GM12878 (cell line): ENCODE measurements around the gene MYO16. TPM values are rescaled to one million over a fixed set of nuclear protein-coding genes. Genes with fewer than 3 reads are reported as not detected.

Source experiments
- ATAC-seq: fragments of 200-7000 bp; cut with Tn5 transposase; 3 replicates; pipeline ENCODE4 v1.9.1; 2020; ENCODE audit warnings: mild to moderate bottlenecking, moderate library complexity
- BruUV-seq: library from RNA; stranded (reverse); fragments of 400-500 nt; replicated peaks from 2 replicates; lab custom pipeline; 2021; lab: Mats Ljungman, UMichigan
- CTCF ChIA-PET: fragments of 300-600 bp; sonication (Branson Sonifier 250); formaldehyde crosslinking; extraction: SDS; loops from one replicate; lab custom pipeline; 2021; ENCODE audit warnings: inconsistent platforms; lab: Yijun Ruan, JAX
- POLR2A ChIA-PET: fragments of 350-600 bp; formaldehyde crosslinking; extraction: SDS; loops from one replicate; lab custom pipeline; 2021; ENCODE audit warnings: inconsistent platforms; lab: Charles Lee
- RAD21 ChIA-PET: fragments of 300-600 bp; sonication (Branson Sonifier 250); formaldehyde crosslinking; loops from one replicate; lab custom pipeline; 2023; ENCODE audit warnings: antibody characterized with exemption; ENCODE audit not compliant: unreplicated experiment; lab: Charles Lee
- SMC1A ChIA-PET: fragments of 300-600 bp; sonication (Branson Sonifier 250); formaldehyde crosslinking; loops from one replicate; lab custom pipeline; 2023; ENCODE audit not compliant: unreplicated experiment, uncharacterized antibody; lab: Charles Lee
- DNase-seq: peaks from one replicate; pipeline ENCODE4 v3.0.0-alpha.2; 2011; ENCODE audit warnings: low read depth, low spot score
- FAIRE-seq: peaks from 3 replicates; lab custom pipeline; 2011; peaks lifted over from hg19 to GRCh38; lab: Jason Lieb, UNC
- H2AFZ ChIP-seq: 2 replicates; pipeline ENCODE4 v1.6.0; 2011; ENCODE audit warnings: low read depth, low read length, control low read depth; ENCODE audit not compliant: control insufficient read depth
- H3K27ac ChIP-seq: 2 replicates; pipeline ENCODE4 v1.5.1; 2011; ENCODE audit warnings: control low read depth; ENCODE audit not compliant: control insufficient read depth, insufficient read depth
- H3K27me3 ChIP-seq, 2 experiments: replicated peaks in 1 of 2; 2 replicates each; pipeline versions ENCODE4 v1.6.0 to v1.6.1; 2011; ENCODE audit warnings: low read length in 1 of 2; ENCODE audit not compliant: control insufficient read depth in 2 of 2, insufficient read depth in 2 of 2
- H3K36me3 ChIP-seq, 2 experiments: 2 replicates each; pipeline ENCODE4 v1.5.1; 2011; ENCODE audit warnings: low read length in 1 of 2; ENCODE audit not compliant: control insufficient read depth in 2 of 2, insufficient read depth in 2 of 2
- H3K4me1 ChIP-seq: 2 replicates; pipeline ENCODE4 v1.6.1; 2011; ENCODE audit warnings: mild to moderate bottlenecking, low read length, moderate library complexity, mixed read lengths; ENCODE audit not compliant: control insufficient read depth, insufficient read depth
- H3K4me2 ChIP-seq: 2 replicates; pipeline ENCODE4 v1.6.0; 2011; ENCODE audit warnings: control low read depth; ENCODE audit not compliant: control insufficient read depth, insufficient read depth
- H3K4me3 ChIP-seq: fragments of 200-600 bp; sonication (generic); 2 replicates; pipeline ENCODE4 v1.5.1; 2016
- H3K79me2 ChIP-seq: 2 replicates; pipeline ENCODE4 v1.6.0; 2011; ENCODE audit warnings: low read length; ENCODE audit not compliant: control insufficient read depth, insufficient read depth
- H3K9ac ChIP-seq: 2 replicates; pipeline ENCODE4 v1.8.0; 2011; ENCODE audit warnings: low read length, control low read depth, mixed read lengths; ENCODE audit not compliant: control insufficient read depth, insufficient read depth
- H3K9me3 ChIP-seq: replicated peaks from 3 replicates; pipeline ENCODE4 v1.5.1; 2011; ENCODE audit warnings: mild to moderate bottlenecking, low read length; ENCODE audit not compliant: control insufficient read depth, insufficient read depth
- H4K20me1 ChIP-seq: 2 replicates; pipeline ENCODE4 v1.6.0; 2011; ENCODE audit not compliant: control insufficient read depth, insufficient read depth
- CBX5 ChIP-seq: sonication (generic); IDR thresholded peaks from 2 replicates; pipeline ENCODE4 v1.6.1; 2016; ENCODE audit warnings: low read depth, moderate library complexity, mild to moderate bottlenecking, inconsistent platforms
- EED ChIP-seq: sonication (generic); IDR thresholded peaks from 2 replicates; pipeline ENCODE4 v1.6.1; 2016; ENCODE audit warnings: antibody characterized with exemption, low read depth
- MEF2A ChIP-seq: IDR thresholded peaks from 2 replicates; pipeline ENCODE4 v1.6.1; 2011; ENCODE audit warnings: low read depth, mild to moderate bottlenecking, low read length, moderate library complexity; ENCODE audit not compliant: insufficient read depth
- NR2C2 ChIP-seq: IDR thresholded peaks from 2 replicates; pipeline ENCODE4 v1.6.1; 2011; ENCODE audit warnings: borderline replicate concordance, low read depth; ENCODE audit not compliant: control insufficient read depth, insufficient read length
- POLR2AphosphoS5 ChIP-seq: IDR thresholded peaks from 2 replicates; pipeline ENCODE4 v1.6.1; 2011; ENCODE audit warnings: mild to moderate bottlenecking, low read length, inconsistent platforms
- RAD51 ChIP-seq: fragments of 450-650 bp; IDR thresholded peaks from 2 replicates; pipeline ENCODE4 v1.6.1; 2016; ENCODE audit warnings: moderate library complexity, mild to moderate bottlenecking, inconsistent platforms
- SREBF2 ChIP-seq: IDR thresholded peaks from 2 replicates; pipeline ENCODE4 v1.6.1; 2012; ENCODE audit warnings: mild to moderate bottlenecking, low read length
- TCF12 ChIP-seq: IDR thresholded peaks from 2 replicates; pipeline ENCODE4 v1.6.1; 2011; ENCODE audit warnings: low read depth, mild to moderate bottlenecking, low read length
- WRNIP1 ChIP-seq: IDR thresholded peaks from 2 replicates; pipeline ENCODE4 v1.6.1; 2011; ENCODE audit warnings: low read depth, low read length, improper control_type of control experiment, borderline replicate concordance
- ZNF24 ChIP-seq: fragments of 450-650 bp; IDR thresholded peaks from 2 replicates; pipeline ENCODE4 v1.6.1; 2017; ENCODE audit warnings: antibody characterized with exemption, mild to moderate bottlenecking
- WGBS: methylation state at CpG from one replicate; pipeline ENCODE4 v1.1.6; 2016; ENCODE audit warnings: low lambda C conversion rate; ENCODE audit not compliant: insufficient replicate concordance, insufficient coverage; ENCODE audit errors: missing lambda C conversion rate; 5-methylcytosine and 5-hydroxymethylcytosine counted together
- in situ Hi-C: fragments of 300-500 bp; cut with MboI; formaldehyde crosslinking; loops from 9 replicates; pipeline ENCODE4 v1.14.3; 2018; ENCODE audit warnings: mixed read lengths
- intact Hi-C: fragments of 100-400 bp; cut with micrococcal nuclease; formaldehyde crosslinking; loops from one replicate; pipeline ENCODE4 v1.14.2; 2022; ENCODE audit not compliant: unreplicated experiment
- polyA plus RNA-seq, 11 experiments: library from polyadenylated mRNA; depleted of rRNA in 4 of 11; unstranded in 6 of 11; stranded (reverse) in 5 of 11; fragments of >200 nt; fragmentation: Nextera tagmentation in 4 of 11; fragmentation: Illumina TruSeq in 1 of 11; extraction: Ambion mirVana in 4 of 11; extraction: Trizol in 1 of 11; gene quantifications; 1 replicate in 1 of 11; 2 replicates in 10 of 11; pipeline versions ENCODE4 v1.2.1 to v1.2.3, GENCODE V29; 2011 to 2016; ENCODE audit warnings: inconsistent platforms in 2 of 11, missing spikeins in 2 of 11, low read depth in 1 of 11
- total RNA-seq, 4 experiments: library from RNA; depleted of rRNA in 3 of 4; stranded (reverse); fragments of >200 nt in 3 of 4; fragmentation: Illumina TruSeq in 1 of 4; extraction: Trizol in 1 of 4; gene quantifications; 2 replicates each; pipeline versions ENCODE4 v1.2.1 to v1.2.3, GENCODE V29; 2013 to 2021
- TF ChIP-seq, protein P1 (sequence below): IDR thresholded peaks from 2 replicates; pipeline ENCODE4 v1.6.1; 2012; ENCODE audit warnings: low read depth, low read length, improper control_type of control experiment
- TF ChIP-seq, protein P2 (sequence below): fragments of 450-650 bp; conservative IDR thresholded peaks from 2 replicates; pipeline ENCODE4 v1.6.1; 2017; ENCODE audit warnings: mild to moderate bottlenecking, moderate library complexity

Gene MYO16
- total and polyA plus RNA-seq, 10 of the 15 experiments (the other 5 are each of a cell fraction or from before 2014, with no cell fraction given), result under 0.01 to 1.7 (median 0.05) TPM; not detected in 4

DNA sequence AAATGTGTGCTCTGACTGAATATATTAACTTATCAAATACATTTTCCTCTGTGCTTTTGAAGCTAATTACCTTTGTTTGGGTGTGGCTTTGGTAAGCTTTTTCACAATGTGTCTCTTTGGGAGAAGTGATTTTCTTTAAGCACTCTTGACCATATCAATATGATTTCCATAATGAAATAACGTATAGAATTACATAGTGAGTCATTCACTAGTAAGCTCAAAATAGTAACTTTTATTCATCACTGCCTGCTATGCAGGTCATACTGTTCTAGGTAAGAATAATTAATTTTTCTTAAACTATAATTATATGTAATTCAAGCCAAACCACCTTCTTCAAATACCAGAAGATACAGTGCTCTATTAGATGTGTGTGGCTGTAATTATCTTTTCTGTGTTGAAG lies 480.7 kb downstream of the MYO16 start:
- H3K9me3 ChIP-seq, result no peaks in the 10 kb centered on the region
- no peaks in the 10 kb centered on the region for H4K20me1 ChIP-seq
- H3K36me3 ChIP-seq, result no peaks in the 10 kb centered on the region
- BruUV-seq, result no TSS peak
- SMC1A ChIA-PET, result interaction anchor here (1.5 kb wide), 1 partner anchor 15 kb away, joined by 3 read pairs; no protein-coding TSS in a partner anchor
- no peak overlapping the region for H2AFZ ChIP-seq
- H3K9ac ChIP-seq, result no peak overlapping the region
- H3K79me2 ChIP-seq, result no peaks in the 10 kb centered on the region
- 9% methylated on average over 1 of the region's 1 CpG for WGBS
- no peak for FAIRE-seq
- intact Hi-C loops, result no loop called here
- RAD21 ChIA-PET, result no interaction called here
- no peaks in the 10 kb centered on the region for H3K27me3 ChIP-seq
- POLR2A ChIA-PET, result no interaction called here
- TF ChIP-seq ZNF24 (no peak), WRNIP1 (no peak), MEF2A (no peak), SREBF2 (no peak), RAD51 (no peak), CBX5 (no peak), NR2C2 (no peak), EED (no peak), TCF12 (no peak), POLR2AphosphoS5 (no peak)
- TF ChIP-seq, protein P1, sequence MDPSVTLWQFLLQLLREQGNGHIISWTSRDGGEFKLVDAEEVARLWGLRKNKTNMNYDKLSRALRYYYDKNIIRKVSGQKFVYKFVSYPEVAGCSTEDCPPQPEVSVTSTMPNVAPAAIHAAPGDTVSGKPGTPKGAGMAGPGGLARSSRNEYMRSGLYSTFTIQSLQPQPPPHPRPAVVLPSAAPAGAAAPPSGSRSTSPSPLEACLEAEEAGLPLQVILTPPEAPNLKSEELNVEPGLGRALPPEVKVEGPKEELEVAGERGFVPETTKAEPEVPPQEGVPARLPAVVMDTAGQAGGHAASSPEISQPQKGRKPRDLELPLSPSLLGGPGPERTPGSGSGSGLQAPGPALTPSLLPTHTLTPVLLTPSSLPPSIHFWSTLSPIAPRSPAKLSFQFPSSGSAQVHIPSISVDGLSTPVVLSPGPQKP, result no peak
- TF ChIP-seq, protein P2, sequence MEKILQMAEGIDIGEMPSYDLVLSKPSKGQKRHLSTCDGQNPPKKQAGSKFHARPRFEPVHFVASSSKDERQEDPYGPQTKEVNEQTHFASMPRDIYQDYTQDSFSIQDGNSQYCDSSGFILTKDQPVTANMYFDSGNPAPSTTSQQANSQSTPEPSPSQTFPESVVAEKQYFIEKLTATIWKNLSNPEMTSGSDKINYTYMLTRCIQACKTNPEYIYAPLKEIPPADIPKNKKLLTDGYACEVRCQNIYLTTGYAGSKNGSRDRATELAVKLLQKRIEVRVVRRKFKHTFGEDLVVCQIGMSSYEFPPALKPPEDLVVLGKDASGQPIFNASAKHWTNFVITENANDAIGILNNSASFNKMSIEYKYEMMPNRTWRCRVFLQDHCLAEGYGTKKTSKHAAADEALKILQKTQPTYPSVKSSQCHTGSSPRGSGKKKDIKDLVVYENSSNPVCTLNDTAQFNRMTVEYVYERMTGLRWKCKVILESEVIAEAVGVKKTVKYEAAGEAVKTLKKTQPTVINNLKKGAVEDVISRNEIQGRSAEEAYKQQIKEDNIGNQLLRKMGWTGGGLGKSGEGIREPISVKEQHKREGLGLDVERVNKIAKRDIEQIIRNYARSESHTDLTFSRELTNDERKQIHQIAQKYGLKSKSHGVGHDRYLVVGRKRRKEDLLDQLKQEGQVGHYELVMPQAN, result no peak
- TF ChIP-seq, all 136 proteins: peak for 0
- in situ Hi-C loops, result no loop called here
- DNase-seq, result no peak
- CTCF ChIA-PET, result interaction anchor here (1.2 to 1.5 kb wide), 4 partner anchors 10 to 149 kb away, joined by 3 to 5 read pairs (median 4); no protein-coding TSS in a partner anchor
- ATAC-seq, result no peak
- Histone ChIP-seq H3K4me1 (no peaks in the 10 kb centered on the region), H3K4me3 (no peak overlapping the region), H3K27ac (no peak overlapping the region), H3K4me2 (no peak overlapping the region)
